Left lung (tissue), 10 donors: ENCODE data around the gene NFIX. TPM values are rescaled to one million over a fixed set of nuclear protein-coding genes. Genes with fewer than 3 reads are reported as not detected.

Source experiments
- ATAC-seq: fragments of 200-7000 bp; cut with Tn5 transposase; one replicate; pipeline ENCODE4 v1.9.1; 2020; ENCODE audit warnings: moderate library complexity
- DNase-seq, 4 donors: peaks; one replicate each; pipeline ENCODE4 v3.0.0-alpha.2; 2013 to 2020
- H3K27ac ChIP-seq, 2 donors: fragments of 200-600 bp; sonication (generic) in 1 of 2; one replicate each; pipeline versions ENCODE4 v1.5.0 to v1.8.0; 2020 to 2021
- H3K27me3 ChIP-seq, 2 donors: fragments of 200-600 bp; sonication (generic) in 1 of 2; one replicate each; pipeline versions ENCODE4 v1.5.0 to v1.8.0; 2020 to 2021
- H3K36me3 ChIP-seq, 2 donors: fragments of 200-600 bp; sonication (generic) in 1 of 2; one replicate each; pipeline versions ENCODE4 v1.5.0 to v1.8.0; 2020 to 2021
- H3K4me1 ChIP-seq, 2 donors: fragments of 200-600 bp; one replicate each; pipeline ENCODE4 v1.8.0; 2021
- H3K4me3 ChIP-seq, 2 donors: fragments of 200-600 bp; sonication (generic) in 1 of 2; one replicate each; pipeline versions ENCODE4 v1.5.0 to v1.8.0; 2020 to 2021; ENCODE audit warnings: mild to moderate bottlenecking in 1 of 2
- H3K9me3 ChIP-seq, 2 donors: fragments of 200-600 bp; sonication (generic) in 1 of 2; one replicate each; pipeline versions ENCODE4 v1.5.0 to v1.8.0; 2020 to 2021
- CTCF ChIP-seq, 2 donors: fragments of 200-600 bp; sonication (generic) in 1 of 2; IDR thresholded peaks; one replicate each; pipeline versions ENCODE4 v1.5.0 to v1.8.0; 2021; ENCODE audit warnings: antibody characterized with exemption in 2 of 2
- intact Hi-C, 2 donors: fragments of 100-400 bp; cut with DNase I; formaldehyde crosslinking; loops; one replicate each; pipeline versions ENCODE4 v1.11.2 to v1.14.2; 2022
- polyA plus RNA-seq, 6 donors: library from polyadenylated mRNA; unstranded; fragments of 120-200 nt; gene quantifications; one replicate each; pipeline ENCODE4 v1.2.1, GENCODE V29; 2013; ENCODE audit not compliant: insufficient read length in 6 of 6
- total RNA-seq, 2 donors: library from RNA; stranded (reverse); fragmentation: NEBNext Ultra II Directional; extraction: Animal tissue kit (Norgen Biotek cat#: 25700); gene quantifications; one replicate each; pipeline ENCODE4 v1.2.1, GENCODE V29; 2021
- donor health status: DM: no; HTN: yes; CAD: no.
- donor health status: DM: no; HTN: no; CAD: no.

Gene NFIX
- total and polyA plus RNA-seq, 8 donors = 92.6 to 237 (median 123) TPM

- intact Hi-C loops = no loop called here
- H3K27ac ChIP-seq = no peak overlapping the region
- ATAC-seq (no peak), DNase-seq (no peak)
- H3K4me1 ChIP-seq = peaks cover 0 to 34% of the 10 kb centered on the region in 2 donors
- H3K36me3 ChIP-seq = peaks cover 0 to 72% of the 10 kb centered on the region in 2 donors
- no peaks in the 10 kb centered on the region for H3K27me3 ChIP-seq
- no peaks in the 10 kb centered on the region for H3K9me3 ChIP-seq
- TF ChIP-seq CTCF (IDR thresholded peaks at IDR 0.05) = no peak
- no peak overlapping the region for H3K4me3 ChIP-seq
Observed at GRCh38 chr19:13139633-13140311, 144.5 kb downstream of the NFIX start.

DNA sequence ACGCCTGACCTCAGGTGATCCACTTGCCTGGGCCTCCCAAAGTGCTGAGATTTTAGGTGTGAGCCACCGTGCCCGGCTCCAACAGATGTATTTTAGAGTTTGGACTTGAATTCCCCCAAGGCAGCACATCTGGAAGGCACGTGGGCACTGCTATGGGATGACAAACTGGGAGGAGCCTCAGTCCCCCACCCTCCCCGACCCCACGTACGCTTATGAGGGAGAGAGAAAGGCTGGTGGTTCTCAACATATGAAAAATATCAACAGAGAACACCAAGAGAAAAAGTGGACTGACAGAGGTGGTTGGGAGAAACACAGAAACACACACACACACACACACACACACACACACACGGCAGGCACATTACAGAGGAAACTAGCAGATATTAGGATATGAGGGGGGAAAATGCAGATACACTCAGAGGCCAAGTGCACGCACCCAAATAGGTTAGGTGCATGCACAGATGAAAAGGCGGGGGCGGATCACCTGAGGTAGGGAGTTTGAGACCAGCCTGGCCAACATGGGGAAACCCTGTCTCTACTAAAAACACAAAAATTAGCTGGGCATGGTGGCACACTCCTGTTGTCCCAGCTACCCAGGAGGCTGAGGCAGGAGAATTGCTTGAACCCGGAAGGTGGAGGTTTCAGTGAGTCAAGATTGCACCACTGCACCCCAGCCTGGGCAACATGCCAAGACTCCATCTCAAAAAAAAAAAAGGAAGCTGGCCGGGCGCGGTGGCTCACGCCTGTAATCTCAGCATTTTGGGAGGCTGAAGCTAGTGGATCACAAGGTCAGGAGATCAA lies 151.7 kb downstream of the NFIX start:
- Histone ChIP-seq H3K27ac (peak overlapping the region; percentile 39 to 97), H3K4me1 (peaks cover 4 to 65% of the 10 kb centered on the region in 2 donors), H3K36me3 (peaks cover 0 to 23% of the 10 kb centered on the region in 2 donors), H3K27me3 (no peaks in the 10 kb centered on the region), H3K9me3 (no peaks in the 10 kb centered on the region), H3K4me3 (peak overlapping the region in 1 of 2 donors; percentile 100)
- intact Hi-C loops = no loop called here
- TF ChIP-seq CTCF (IDR thresholded peaks at IDR 0.05) = no peak
- DNase-seq (peak in 2 of 4 donors; percentile 63 to 88), ATAC-seq (no peak)

Other genes with a start within 250 kb of the NFIX start
- not detected for gene BEST2, start 243.7 kb upstream of the NFIX start, total RNA-seq
- gene BEST2, start 243.7 kb upstream of the NFIX start, polyA plus RNA-seq = under 1 TPM in 4 of 6 donors, not detected in 2; 0.08 to 0.17 (median 0.12) TPM
- gene HOOK2, start 219.9 kb upstream of the NFIX start, total RNA-seq = 10 to 100 TPM; 57.7 to 57.9 TPM
- 10 to 100 TPM; 59.8 to 91.2 (median 78.8) TPM for gene HOOK2, start 219.9 kb upstream of the NFIX start, polyA plus RNA-seq
- 100 to 1,000 TPM; 131 to 135 TPM for gene JUNB, start 204.0 kb upstream of the NFIX start, total RNA-seq
- gene JUNB, start 204.0 kb upstream of the NFIX start, polyA plus RNA-seq = 100 to 1,000 TPM in 1 of 6 donors, 10 to 100 TPM in 5; 11.7 to 278 (median 53.7) TPM
- 100 to 1,000 TPM; 186 to 217 TPM for gene PRDX2, start 193.7 kb upstream of the NFIX start, total RNA-seq
- gene PRDX2, start 193.7 kb upstream of the NFIX start, polyA plus RNA-seq = 100 to 1,000 TPM; 219 to 267 (median 249) TPM
- 1 to 10 TPM; 6.6 to 9.0 TPM for gene THSD8, start 193.4 kb upstream of the NFIX start, total RNA-seq
- 10 to 100 TPM in 1 of 6 donors, 1 to 10 TPM in 5; 2.2 to 11.6 (median 4.9) TPM for gene THSD8, start 193.4 kb upstream of the NFIX start, polyA plus RNA-seq
- gene RNASEH2A, start 188.9 kb upstream of the NFIX start, total RNA-seq = 10 to 100 TPM; 10.9 to 16.6 TPM
- 10 to 100 TPM; 29.1 to 47.4 (median 34.3) TPM for gene RNASEH2A, start 188.9 kb upstream of the NFIX start, polyA plus RNA-seq
- not detected for gene RTBDN, start 160.9 kb upstream of the NFIX start, total RNA-seq
- under 1 TPM in 3 of 6 donors, not detected in 3; 0.17 to 0.21 (median 0.20) TPM for gene RTBDN, start 160.9 kb upstream of the NFIX start, polyA plus RNA-seq
- gene MAST1, start 157.0 kb upstream of the NFIX start, total RNA-seq = under 1 TPM; 0.15 to 0.29 TPM
- gene MAST1, start 157.0 kb upstream of the NFIX start, polyA plus RNA-seq = 1 to 10 TPM; 1.2 to 2.4 (median 1.6) TPM
- 10 to 100 TPM; 64.8 to 72.8 TPM for gene DNASE2, start 114.0 kb upstream of the NFIX start, total RNA-seq
- 10 to 100 TPM; 18.7 to 22.2 (median 20.6) TPM for gene DNASE2, start 114.0 kb upstream of the NFIX start, polyA plus RNA-seq
- gene KLF1, start 108.3 kb upstream of the NFIX start, total RNA-seq = under 1 TPM in 1 of 2 donors, not detected in 1; 0.50 TPM
- gene KLF1, start 108.3 kb upstream of the NFIX start, polyA plus RNA-seq = 1 to 10 TPM in 1 of 6 donors, under 1 TPM in 5; 0.35 to 1.2 (median 0.67) TPM
- gene GCDH, start 104.3 kb upstream of the NFIX start, total RNA-seq = 10 to 100 TPM; 23.6 to 26.7 TPM
- gene GCDH, start 104.3 kb upstream of the NFIX start, polyA plus RNA-seq = 10 to 100 TPM; 25.6 to 29.2 (median 27.3) TPM
- gene SYCE2, start 76.2 kb upstream of the NFIX start, total RNA-seq = under 1 TPM in 1 of 2 donors, not detected in 1; 0.41 TPM
- 1 to 10 TPM; 2.3 to 4.1 (median 3.5) TPM for gene SYCE2, start 76.2 kb upstream of the NFIX start, polyA plus RNA-seq
- gene FARSA, start 61.8 kb upstream of the NFIX start, total RNA-seq = 10 to 100 TPM; 40.9 to 59.4 TPM
- 10 to 100 TPM; 35.3 to 46.2 (median 41.8) TPM for gene FARSA, start 61.8 kb upstream of the NFIX start, polyA plus RNA-seq
- gene CALR, start 56.9 kb upstream of the NFIX start, total RNA-seq = 1,000 to 10,000 TPM; 1,387 to 1,778 TPM
- gene CALR, start 56.9 kb upstream of the NFIX start, polyA plus RNA-seq = 100 to 1,000 TPM; 654 to 817 (median 801) TPM
- gene RAD23A, start 49.6 kb upstream of the NFIX start, total RNA-seq = 100 to 1,000 TPM in 1 of 2 donors, 10 to 100 TPM in 1; 74.8 to 118 TPM
- gene RAD23A, start 49.6 kb upstream of the NFIX start, polyA plus RNA-seq = 10 to 100 TPM; 65.3 to 89.7 (median 75.5) TPM
- 10 to 100 TPM; 14.7 to 20.5 TPM for gene GADD45GIP1, start 38.3 kb upstream of the NFIX start, total RNA-seq
- 10 to 100 TPM; 22.6 to 35.2 (median 28.4) TPM for gene GADD45GIP1, start 38.3 kb upstream of the NFIX start, polyA plus RNA-seq
- gene DAND5, start 25.9 kb upstream of the NFIX start, total RNA-seq = under 1 TPM in 1 of 2 donors, not detected in 1; 0.13 TPM
- under 1 TPM; 0.15 to 0.54 (median 0.32) TPM for gene DAND5, start 25.9 kb upstream of the NFIX start, polyA plus RNA-seq
- 10 to 100 TPM; 15.4 to 32.9 TPM for gene LYL1, start 107.4 kb downstream of the NFIX start, total RNA-seq
- 10 to 100 TPM in 2 of 6 donors, 1 to 10 TPM in 4; 5.3 to 10.9 (median 8.8) TPM for gene LYL1, start 107.4 kb downstream of the NFIX start, polyA plus RNA-seq
- gene TRMT1, start 121.3 kb downstream of the NFIX start, total RNA-seq = 10 to 100 TPM; 24.2 to 46.2 TPM
- gene TRMT1, start 121.3 kb downstream of the NFIX start, polyA plus RNA-seq = 10 to 100 TPM; 28.0 to 37.6 (median 33.9) TPM
- 10 to 100 TPM; 65.1 to 92.5 TPM for gene NACC1, start 122.8 kb downstream of the NFIX start, total RNA-seq
- gene NACC1, start 122.8 kb downstream of the NFIX start, polyA plus RNA-seq = 10 to 100 TPM; 14.9 to 23.4 (median 19.5) TPM
- gene STX10, start 154.9 kb downstream of the NFIX start, total RNA-seq = 10 to 100 TPM; 64.0 to 94.8 TPM
- gene STX10, start 154.9 kb downstream of the NFIX start, polyA plus RNA-seq = 10 to 100 TPM; 63.6 to 77.1 (median 72.5) TPM
- 10 to 100 TPM; 70.1 to 99.4 TPM for gene IER2, start 154.9 kb downstream of the NFIX start, total RNA-seq
- 100 to 1,000 TPM in 4 of 6 donors, 10 to 100 TPM in 2; 44.6 to 408 (median 142) TPM for gene IER2, start 154.9 kb downstream of the NFIX start, polyA plus RNA-seq